NCI-H1694 (cell line): ENCODE data around the gene PJA2.
"Not testable (repeated sequence)": the region's sequence is repeated elsewhere in the genome, so short reads cannot be mapped to it uniquely, and the experiment has no call there.

ENCODE experiments used
- DNase-seq: peaks from one replicate; lab custom pipeline; 2025; lab: John Stamatoyannopoulos, UW

Gene PJA2

GRCh38 chr5:109309326-109310063, 100.3 kb downstream of the PJA2 start:
- no peak for DNase-seq

DNA sequence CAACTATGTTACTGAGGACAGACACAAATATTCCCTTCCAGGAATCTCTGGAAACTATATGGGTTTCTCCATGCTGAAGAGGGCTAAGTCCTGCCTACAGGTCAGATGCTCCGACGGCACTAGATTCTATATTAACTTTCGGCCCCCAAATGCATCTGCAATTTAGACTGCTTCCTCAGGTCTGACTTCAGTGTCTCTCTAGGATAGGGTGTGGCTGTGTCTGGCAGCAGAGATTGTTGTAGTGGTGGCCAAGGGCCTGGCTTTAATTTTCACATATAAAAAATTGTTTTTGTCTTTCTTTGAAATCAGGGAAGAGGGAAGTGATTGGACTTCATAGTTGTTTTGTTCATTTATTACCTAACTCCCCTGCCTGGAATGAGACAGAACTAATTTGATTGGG, 101.8 kb downstream of the PJA2 start:
- DNase-seq, result no peak

GRCh38 chr5:109307456-109307855, 102.3 kb downstream of the PJA2 start:
- DNase-seq, result no peak

DNA sequence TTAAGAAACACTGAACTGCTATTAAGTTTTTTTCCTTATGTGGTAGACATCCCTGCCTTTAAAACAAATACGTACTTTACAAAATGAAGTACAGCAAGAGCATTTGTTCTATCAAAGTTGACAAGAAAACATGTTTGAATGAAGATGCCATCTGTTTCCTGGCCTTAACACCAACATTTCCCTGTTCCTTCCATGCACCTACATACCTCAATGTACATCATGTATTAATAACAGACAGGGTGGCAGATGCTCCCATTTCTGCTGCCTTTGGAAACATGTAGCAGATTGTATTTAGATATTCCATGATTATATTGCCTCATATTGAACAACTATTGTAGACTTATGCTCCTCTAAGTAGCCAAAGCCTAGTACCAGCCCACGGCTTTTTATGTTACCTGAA, 104.4 kb downstream of the PJA2 start:
- DNase-seq, result no peak

GRCh38 chr5:109304309-109304708, 105.5 kb downstream of the PJA2 start:
- DNase-seq, result no peak

DNA sequence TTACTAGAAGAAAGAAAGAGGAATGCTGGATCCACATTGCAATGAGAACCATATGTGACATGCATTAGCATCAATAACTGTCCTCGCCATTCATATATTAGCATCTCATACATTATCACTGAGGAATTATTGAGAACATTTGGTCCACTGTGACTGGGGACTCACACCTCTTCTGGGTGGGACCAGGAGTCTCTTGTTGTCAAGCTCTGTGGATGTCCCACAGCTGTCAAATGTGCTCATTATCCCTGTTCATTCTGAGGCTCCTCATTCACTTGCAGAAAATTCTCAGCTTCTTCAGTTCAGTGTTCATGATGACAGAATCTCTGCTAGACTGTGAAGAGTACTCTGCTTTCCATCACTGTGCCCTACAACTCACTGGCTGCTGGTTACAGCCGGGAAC, 109.4 kb downstream of the PJA2 start:
- DNase-seq, result no peak

- DNase-seq, result no peak
These were observed 110.2 kb downstream of the PJA2 start for GRCh38 chr5:109299557-109299956.

DNA sequence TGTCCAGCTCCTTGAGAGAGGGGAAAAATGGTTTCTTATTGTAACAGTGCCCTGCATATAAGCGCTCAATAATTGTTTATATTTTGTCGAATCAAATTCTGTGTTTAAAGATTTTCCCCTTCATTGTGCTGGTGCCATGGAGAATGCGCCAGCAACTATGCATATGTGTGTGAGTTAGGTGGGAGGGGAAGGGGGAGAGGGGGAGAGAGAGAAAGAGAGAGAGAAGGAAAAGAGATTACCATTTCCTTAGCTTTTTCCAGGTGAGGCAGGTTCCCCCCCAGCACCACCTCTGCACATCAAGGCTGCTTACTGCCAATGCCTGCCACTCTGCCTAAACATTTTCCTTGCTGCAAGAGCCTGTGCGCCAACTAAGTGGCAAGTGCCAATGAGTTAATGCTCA, 111.0 kb downstream of the PJA2 start:
- DNase-seq, result no peak

- DNase-seq, result no peak
These were observed 111.9 kb downstream of the PJA2 start for GRCh38 chr5:109297900-109298299.

DNA sequence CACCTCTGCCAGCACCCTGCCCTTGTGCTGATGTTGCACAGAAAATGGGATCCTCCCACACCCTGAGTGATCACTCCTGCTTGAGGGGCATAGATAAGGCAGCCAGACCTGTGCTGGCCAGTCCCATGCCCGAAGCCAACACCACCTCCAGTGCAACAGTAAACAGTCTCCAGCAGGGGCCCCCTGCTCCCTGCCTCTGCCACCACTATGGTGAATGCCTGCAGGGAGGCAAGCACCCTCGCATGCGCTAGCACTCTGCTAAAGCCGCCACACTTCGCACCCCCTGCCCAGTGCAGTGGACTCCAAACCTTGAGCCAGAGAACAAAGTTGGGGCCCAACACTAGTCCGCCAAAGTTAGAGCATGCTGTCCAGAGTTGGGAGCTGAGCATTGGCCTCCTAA, 118.7 kb downstream of the PJA2 start:
- no peak for DNase-seq

DNA sequence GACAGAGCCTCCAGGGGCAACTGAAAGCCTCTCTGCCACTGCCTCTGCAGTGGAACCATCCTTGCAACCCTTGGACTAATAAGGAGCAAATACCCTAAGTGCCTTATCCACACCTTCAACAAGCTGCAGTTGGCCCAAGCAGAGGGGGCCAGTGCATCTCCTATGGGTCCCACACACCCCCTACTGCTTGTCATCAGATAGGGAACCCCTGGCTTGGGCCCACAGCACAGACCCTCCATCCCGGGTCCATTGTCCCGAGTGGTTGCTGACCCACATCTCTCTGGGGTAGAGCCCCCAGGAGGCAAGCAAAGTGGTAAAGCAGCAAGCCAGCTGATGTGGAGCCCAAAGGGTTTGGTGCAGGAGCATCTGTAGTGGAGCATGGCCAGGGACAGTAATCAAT, 119.5 kb downstream of the PJA2 start:
- no peak for DNase-seq

DNA sequence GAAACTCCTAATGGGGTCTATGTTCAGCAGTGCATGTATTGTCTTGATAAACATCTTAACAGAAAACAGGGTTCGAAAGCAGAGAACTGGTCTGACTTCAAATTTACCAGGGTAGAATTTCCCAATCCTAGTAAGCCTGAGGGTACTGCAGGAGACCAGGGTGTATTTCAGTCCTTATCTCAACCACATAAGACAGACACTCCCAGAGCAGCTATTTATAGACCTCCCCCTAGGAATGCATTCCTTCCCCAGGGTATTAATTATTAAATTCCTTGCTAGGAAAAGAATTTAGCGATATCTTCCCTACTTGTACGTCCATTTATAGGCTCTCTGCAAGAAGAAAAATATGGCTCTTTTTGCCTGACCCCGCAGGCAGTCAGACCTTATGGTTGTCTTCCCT, 123.1 kb downstream of the PJA2 start:
- DNase-seq, result not testable (repeated sequence)
